K562 (cell line): Measurements from ENCODE around the gene KDM4C.

Experiments used
- CREB1 ChIP-seq, 2 experiments: sonication (generic) in 1 of 2; formaldehyde crosslinking in 1 of 2; IDR thresholded peaks; 2 replicates each; pipeline versions ENCODE4 v1.6.1 to v1.8.0; 2012 to 2022; ENCODE audit warnings: inconsistent platforms in 1 of 2, mild to moderate bottlenecking in 1 of 2, missing genetic modification reagents in 1 of 2, moderate library complexity in 1 of 2
- EZH2 ChIP-seq: IDR thresholded peaks from 2 replicates; pipeline ENCODE4 v1.6.1; 2012; ENCODE audit warnings: low read depth, mild to moderate bottlenecking, inconsistent platforms, low read length, borderline replicate concordance
- HCFC1 ChIP-seq: IDR thresholded peaks from 2 replicates; pipeline ENCODE4 v1.6.1; 2012; ENCODE audit warnings: low read depth, low read length, improper control_type of control experiment
- HINFP ChIP-seq: fragments of 450-650 bp; conservative IDR thresholded peaks from 2 replicates; pipeline ENCODE4 v1.6.1; 2016; ENCODE audit warnings: missing genetic modification characterization, low read depth, mild to moderate bottlenecking, control low read depth, missing compliant biosample characterization
- HMGXB4 ChIP-seq: sonication (generic); formaldehyde crosslinking; IDR thresholded peaks from 2 replicates; pipeline ENCODE4 v1.8.1; 2023; ENCODE audit warnings: mild to moderate bottlenecking, missing genetic modification reagents
- NRF1 ChIP-seq, 2 experiments: fragments of 450-650 bp; IDR thresholded peaks in 1 of 2; conservative IDR thresholded peaks in 1 of 2; 2 replicates each; pipeline ENCODE4 v1.6.1; 2014; ENCODE audit warnings: mild to moderate bottlenecking in 2 of 2
- PBX2 ChIP-seq, 2 experiments: IDR thresholded peaks in 1 of 2; conservative IDR thresholded peaks in 1 of 2; 2 replicates each; pipeline ENCODE4 v1.6.1; 2016; ENCODE audit warnings: low read depth in 2 of 2, mild to moderate bottlenecking in 1 of 2, missing compliant biosample characterization in 1 of 2, missing genetic modification characterization in 1 of 2, moderate library complexity in 1 of 2
- POLR2A ChIP-seq: fragments of 450-650 bp; conservative IDR thresholded peaks from 2 replicates; pipeline ENCODE4 v1.6.1; 2016
- RCOR1 ChIP-seq, 2 experiments: IDR thresholded peaks; 2 replicates each; pipeline ENCODE4 v1.6.1; 2012; ENCODE audit warnings: low read depth in 2 of 2, low read length in 2 of 2, borderline replicate concordance in 1 of 2, improper control_type of control experiment in 1 of 2
- TEAD4 ChIP-seq, 2 experiments: sonication (generic) in 1 of 2; formaldehyde crosslinking in 1 of 2; IDR thresholded peaks; 2 replicates each; pipeline versions ENCODE4 v1.6.1 to v1.8.0; 2012 to 2022; ENCODE audit warnings: borderline replicate concordance in 1 of 2, inconsistent platforms in 1 of 2, low read length in 1 of 2, mild to moderate bottlenecking in 1 of 2, missing genetic modification reagents in 1 of 2
- ZNF174 ChIP-seq: fragments of 250-450 bp; sonication (Bioruptor Pico); IDR thresholded peaks from 2 replicates; pipeline ENCODE4 v1.4.0; 2020; ENCODE audit warnings: mild to moderate bottlenecking
- ZNF239 ChIP-seq: fragments of 250-450 bp; sonication (Bioruptor Pico); IDR thresholded peaks from 2 replicates; pipeline ENCODE4 v1.4.0; 2020; ENCODE audit warnings: mild to moderate bottlenecking
- ZZZ3 ChIP-seq: fragments of 450-650 bp; IDR thresholded peaks from 2 replicates; pipeline ENCODE4 v1.6.1; 2016; ENCODE audit warnings: antibody characterized with exemption, mild to moderate bottlenecking, moderate library complexity

GRCh38 chr9:6922124-6922676 lies 164.4 kb downstream of the KDM4C start:
- TF ChIP-seq HCFC1 (no peak), NRF1 (conservative IDR thresholded peaks at IDR 0.05 in 1 of 2, IDR thresholded peaks at IDR 0.05 in 1 of 2) (no peak), CREB1 (IDR thresholded peaks at IDR 0.05) (no peak), CREB1 (CRISPR knock-in tag; IDR thresholded peaks at IDR 0.05) (no peak), HINFP (no peak), TEAD4 (IDR thresholded peaks at IDR 0.05; ENCODE audit: low read length) (no peak), TEAD4 (CRISPR knock-in tag; IDR thresholded peaks at IDR 0.05; ENCODE audit: borderline replicate concordance) (no peak), EZH2 (no peak), POLR2A (no peak), ZNF174 (CRISPR knock-in tag) (no peak), HMGXB4 (no peak), ZNF239 (CRISPR knock-in tag) (no peak), ZZZ3 (no peak), RCOR1 (IDR thresholded peaks at IDR 0.05; ENCODE audit: borderline replicate concordance in 1 of 2, low read depth in 2 of 2, low read length in 2 of 2) (no peak), PBX2 (CRISPR knock-in tag; IDR thresholded peaks at IDR 0.05; ENCODE audit: low read depth) (no peak), PBX2 (tag; conservative IDR thresholded peaks at IDR 0.05; ENCODE audit: low read depth) (no peak)
